Esophagus muscularis mucosa (tissue), 4 donors: Measurements from ENCODE around the gene HECTD2. TPM values are rescaled to one million over a fixed set of nuclear protein-coding genes. Genes with fewer than 3 reads are reported as not detected.
"Not testable (repeated sequence)": the region's sequence is repeated elsewhere in the genome, so short reads cannot be mapped to it uniquely, and the experiment has no call there.

ENCODE experiments used
- DNase-seq: peaks from one replicate; pipeline ENCODE4 v3.0.0-alpha.2; 2017; ENCODE audit errors: extremely low spot score
- H3K27ac ChIP-seq, 4 donors: fragments of 200-600 bp; sonication (generic); replicated peaks in 1 of 4; 1 replicate in 3 of 4; 2 replicates in 1 of 4; pipeline ENCODE4 v1.5.1; 2016 to 2019; ENCODE audit warnings: mild to moderate bottlenecking in 1 of 4
- H3K27me3 ChIP-seq, 4 donors: fragments of 200-600 bp; sonication (generic); one replicate each; pipeline versions ENCODE4 v1.5.1 to v1.6.0; 2016 to 2019
- H3K36me3 ChIP-seq, 4 donors: fragments of 200-600 bp; sonication (generic); one replicate each; pipeline ENCODE4 v1.5.1; 2016 to 2019
- H3K4me1 ChIP-seq, 4 donors: fragments of 200-600 bp; sonication (generic); one replicate each; pipeline ENCODE4 v1.5.1; 2016 to 2019
- H3K4me3 ChIP-seq, 4 donors: fragments of 200-600 bp; sonication (generic); 1 replicate in 2 of 4; 2 replicates in 2 of 4; pipeline ENCODE4 v1.5.1; 2016 to 2019; ENCODE audit warnings: mild to moderate bottlenecking in 4 of 4, moderate library complexity in 1 of 4
- H3K9me3 ChIP-seq, 4 donors: fragments of 200-600 bp; sonication (generic); 1 replicate in 3 of 4; 2 replicates in 1 of 4; pipeline ENCODE4 v1.5.1; 2016 to 2019
- EP300 ChIP-seq: sonication (generic); formaldehyde crosslinking; IDR thresholded peaks from one replicate; pipeline ENCODE4 v1.6.1; 2017; ENCODE audit warnings: antibody characterized with exemption
- POLR2A ChIP-seq: fragments of 450-650 bp; IDR thresholded peaks from one replicate; pipeline ENCODE4 v1.6.1; 2017; ENCODE audit warnings: antibody characterized with exemption, moderate library complexity, mild to moderate bottlenecking, low read depth
- POLR2AphosphoS5 ChIP-seq, 2 donors: sonication (generic); formaldehyde crosslinking; IDR thresholded peaks; one replicate each; pipeline ENCODE4 v1.6.1; 2017; ENCODE audit warnings: antibody characterized with exemption in 2 of 2
- WGBS: methylation state at CpG from one replicate; pipeline ENCODE4 v1.1.5; 2018; 5-methylcytosine and 5-hydroxymethylcytosine counted together
- intact Hi-C: fragments of 100-400 bp; cut with DNase I; formaldehyde crosslinking; loops from one replicate; pipeline ENCODE4 v1.15.1; 2023
- total RNA-seq, 4 donors: library from RNA; depleted of rRNA; stranded (reverse); fragments of >200 nt; gene quantifications; one replicate each; pipeline versions ENCODE4 v1.1.0 to v1.2.1, GENCODE V29; 2016
- TF ChIP-seq, protein P1 (sequence below), 3 experiments: fragments of 200-600 bp in 2 of 3; fragments of 450-650 bp in 1 of 3; sonication (generic) in 2 of 3; IDR thresholded peaks; one replicate each; pipeline ENCODE4 v1.5.1; 2017 to 2019; ENCODE audit warnings: antibody characterized with exemption in 3 of 3, mild to moderate bottlenecking in 2 of 3, moderate library complexity in 1 of 3

Gene HECTD2, protein sequence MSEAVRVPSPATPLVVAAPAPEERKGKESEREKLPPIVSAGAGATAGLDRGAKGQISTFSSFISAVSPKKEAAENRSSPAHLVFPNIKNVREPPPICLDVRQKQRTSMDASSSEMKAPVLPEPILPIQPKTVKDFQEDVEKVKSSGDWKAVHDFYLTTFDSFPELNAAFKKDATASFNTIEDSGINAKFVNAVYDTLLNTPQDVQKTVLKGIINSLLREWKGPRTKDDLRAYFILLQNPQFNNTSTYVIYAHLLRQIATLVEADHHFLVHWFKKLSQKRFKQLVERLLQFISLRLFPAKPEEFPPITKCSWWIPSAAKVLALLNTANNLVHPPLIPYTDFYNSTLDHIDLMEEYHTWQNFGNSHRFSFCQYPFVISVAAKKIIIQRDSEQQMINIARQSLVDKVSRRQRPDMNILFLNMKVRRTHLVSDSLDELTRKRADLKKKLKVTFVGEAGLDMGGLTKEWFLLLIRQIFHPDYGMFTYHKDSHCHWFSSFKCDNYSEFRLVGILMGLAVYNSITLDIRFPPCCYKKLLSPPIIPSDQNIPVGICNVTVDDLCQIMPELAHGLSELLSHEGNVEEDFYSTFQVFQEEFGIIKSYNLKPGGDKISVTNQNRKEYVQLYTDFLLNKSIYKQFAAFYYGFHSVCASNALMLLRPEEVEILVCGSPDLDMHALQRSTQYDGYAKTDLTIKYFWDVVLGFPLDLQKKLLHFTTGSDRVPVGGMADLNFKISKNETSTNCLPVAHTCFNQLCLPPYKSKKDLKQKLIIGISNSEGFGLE
- 10 to 100 TPM; 18.2 to 29.5 (median 21.5) TPM for total RNA-seq

DNA sequence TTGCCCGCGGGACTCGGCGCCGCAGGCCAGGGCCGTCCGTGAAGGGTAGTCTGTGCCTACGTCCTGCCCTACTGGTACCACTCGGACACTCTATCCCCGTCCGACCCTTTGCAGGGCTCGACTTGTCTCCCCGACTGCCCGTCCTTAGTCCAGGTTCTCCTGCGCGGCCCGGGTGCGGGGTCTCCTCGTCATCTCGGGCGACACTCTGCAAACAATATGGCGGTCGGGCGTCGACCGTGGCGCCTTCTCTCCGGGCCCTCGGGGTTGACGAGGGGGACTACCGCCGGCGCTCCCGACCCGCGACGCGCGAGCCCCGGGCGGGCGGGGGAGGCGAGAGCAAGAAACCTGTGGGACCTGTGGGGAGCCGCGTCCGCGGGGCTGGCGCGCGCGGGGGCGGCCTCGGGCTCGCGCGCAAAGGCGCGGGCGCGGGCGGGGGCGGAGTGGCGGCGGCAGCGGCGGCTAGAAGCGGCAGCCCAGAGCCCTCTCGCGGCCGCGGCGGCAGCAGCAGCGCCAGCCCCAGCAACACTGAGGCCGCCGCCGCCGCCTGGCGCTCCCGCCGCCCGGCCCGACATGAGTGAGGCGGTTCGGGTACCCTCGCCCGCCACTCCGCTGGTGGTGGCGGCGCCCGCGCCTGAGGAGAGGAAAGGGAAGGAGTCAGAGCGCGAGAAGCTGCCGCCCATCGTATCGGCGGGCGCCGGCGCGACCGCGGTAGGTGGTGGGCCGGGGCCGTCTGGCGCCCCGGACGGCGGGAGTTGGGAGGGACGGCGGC, at the start of gene HECTD2:
Gene HECTD2 (plus strand): TSS at position 476 of the 769 bp plus-strand sequence. CDS start 95 bp downstream, at position 571.
- Histone ChIP-seq H3K9me3 (no peaks in the 10 kb centered on the region), H3K27ac (peak within 1 kb of the TSS; percentile 99 to 100 (median 99)), H3K4me3 (peak within 1 kb of the TSS; percentile 88 to 97 (median 92)), H3K4me1 (peaks cover 10 to 50% (median 41%) of the 10 kb centered on the region in 4 donors), H3K27me3 (no peaks in the 10 kb centered on the region), H3K36me3 (no peaks in the 10 kb centered on the region)
- 0% methylated on average over 5 of the region's 111 CpGs for WGBS
- no peak for DNase-seq
- TF ChIP-seq, protein P1, sequence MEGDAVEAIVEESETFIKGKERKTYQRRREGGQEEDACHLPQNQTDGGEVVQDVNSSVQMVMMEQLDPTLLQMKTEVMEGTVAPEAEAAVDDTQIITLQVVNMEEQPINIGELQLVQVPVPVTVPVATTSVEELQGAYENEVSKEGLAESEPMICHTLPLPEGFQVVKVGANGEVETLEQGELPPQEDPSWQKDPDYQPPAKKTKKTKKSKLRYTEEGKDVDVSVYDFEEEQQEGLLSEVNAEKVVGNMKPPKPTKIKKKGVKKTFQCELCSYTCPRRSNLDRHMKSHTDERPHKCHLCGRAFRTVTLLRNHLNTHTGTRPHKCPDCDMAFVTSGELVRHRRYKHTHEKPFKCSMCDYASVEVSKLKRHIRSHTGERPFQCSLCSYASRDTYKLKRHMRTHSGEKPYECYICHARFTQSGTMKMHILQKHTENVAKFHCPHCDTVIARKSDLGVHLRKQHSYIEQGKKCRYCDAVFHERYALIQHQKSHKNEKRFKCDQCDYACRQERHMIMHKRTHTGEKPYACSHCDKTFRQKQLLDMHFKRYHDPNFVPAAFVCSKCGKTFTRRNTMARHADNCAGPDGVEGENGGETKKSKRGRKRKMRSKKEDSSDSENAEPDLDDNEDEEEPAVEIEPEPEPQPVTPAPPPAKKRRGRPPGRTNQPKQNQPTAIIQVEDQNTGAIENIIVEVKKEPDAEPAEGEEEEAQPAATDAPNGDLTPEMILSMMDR (IDR thresholded peaks at IDR 0.05) = peak; percentile 46 to 62 (median 53)
- TF ChIP-seq EP300 (no peak), POLR2A (no peak), POLR2AphosphoS5 (IDR thresholded peaks at IDR 0.05) (no peak)
- intact Hi-C loops = loop anchor here (5.0 kb wide), 1 partner anchor 113 kb away; no protein-coding TSS in a partner anchor

DNA sequence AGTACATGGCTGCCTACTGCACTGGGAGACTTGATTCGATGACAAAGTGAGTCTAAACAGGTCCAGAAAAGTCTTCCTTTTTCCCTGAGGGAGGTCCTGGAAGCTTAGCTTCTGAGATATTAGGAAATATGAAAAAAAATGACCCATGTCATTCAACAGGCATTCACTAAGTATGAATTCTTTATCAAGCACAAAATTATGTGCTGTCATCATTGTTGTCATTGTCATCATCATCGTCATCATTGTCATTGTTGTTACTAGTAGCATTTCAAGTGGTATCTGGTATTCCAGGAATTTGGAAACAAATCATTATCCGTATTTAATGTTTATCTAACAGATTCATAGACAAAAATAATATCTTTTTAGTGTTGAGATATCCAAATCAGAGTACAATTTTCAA, 49.7 kb upstream of the HECTD2 start:
- no peak overlapping the region for H3K4me3 ChIP-seq
- no peak for DNase-seq
- no peaks in the 10 kb centered on the region for H3K4me1 ChIP-seq
- intact Hi-C loops = no loop called here
- TF ChIP-seq, protein P1 (IDR thresholded peaks at IDR 0.05) = no peak
- TF ChIP-seq EP300 (no peak), POLR2AphosphoS5 (IDR thresholded peaks at IDR 0.05) (no peak), POLR2A (no peak)
- H3K9me3 ChIP-seq = peaks cover 0 to 10% (median 0%) of the 10 kb centered on the region in 4 donors
- H3K27ac ChIP-seq = no peak overlapping the region
- 65% methylated on average over 3 of the region's 3 CpGs for WGBS
- no peaks in the 10 kb centered on the region for H3K27me3 ChIP-seq
- no peaks in the 10 kb centered on the region for H3K36me3 ChIP-seq

DNA sequence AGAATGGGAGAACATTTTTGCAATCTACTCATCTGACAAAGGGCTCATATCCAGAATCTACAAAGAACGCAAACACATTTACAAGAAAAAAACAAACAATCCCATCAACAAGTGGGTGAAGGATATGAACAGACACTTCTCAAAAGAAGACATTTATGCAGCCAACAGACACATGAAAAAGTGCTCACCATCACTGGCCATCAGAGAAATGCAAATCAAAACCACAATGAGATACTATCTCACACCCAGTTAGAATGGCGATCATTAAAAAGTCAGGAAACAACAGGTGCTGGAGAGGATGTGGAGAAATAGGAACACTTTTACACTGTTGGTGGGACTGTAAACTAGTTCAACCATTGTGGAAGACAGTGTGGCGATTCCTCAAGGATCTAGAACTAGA, 44.6 kb upstream of the HECTD2 start:
- WGBS = 96% methylated on average over 2 of the region's 3 CpGs

DNA sequence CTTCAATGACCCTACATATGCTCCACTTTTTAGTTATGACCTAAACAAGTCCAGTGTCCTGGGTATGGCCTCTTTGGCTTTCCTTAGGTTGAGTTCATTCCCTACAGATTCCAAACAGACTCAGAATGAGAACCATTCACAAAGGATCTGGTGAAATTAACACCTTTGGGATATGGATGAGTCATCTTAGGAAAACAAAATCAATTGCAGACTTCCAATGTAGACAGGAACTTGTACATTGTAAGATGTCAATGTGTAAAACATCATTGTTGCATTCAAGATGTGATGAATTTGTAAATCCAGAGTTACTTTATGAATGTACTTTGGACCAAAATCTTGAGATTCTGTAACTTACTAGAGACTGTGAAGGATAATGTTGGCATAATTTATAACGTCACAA, 43.4 kb upstream of the HECTD2 start:
- no peak for DNase-seq
- intact Hi-C loops = no loop called here
- WGBS = 88% methylated on average over 1 of the region's 1 CpG
- Histone ChIP-seq H3K36me3 (no peaks in the 10 kb centered on the region), H3K27me3 (no peaks in the 10 kb centered on the region), H3K9me3 (peaks cover 0 to 10% (median 0%) of the 10 kb centered on the region in 4 donors), H3K4me3 (no peak overlapping the region), H3K27ac (no peak overlapping the region), H3K4me1 (no peaks in the 10 kb centered on the region)
- TF ChIP-seq EP300 (no peak), POLR2AphosphoS5 (IDR thresholded peaks at IDR 0.05) (no peak), POLR2A (no peak)
- TF ChIP-seq, protein P1 (IDR thresholded peaks at IDR 0.05) = no peak

More for the DNA sequence above, 44.6 kb upstream of the HECTD2 start:
- DNase-seq, H3K4me3 ChIP-seq, H3K4me1 ChIP-seq, H3K36me3 ChIP-seq, H3K27me3 ChIP-seq, H3K27ac ChIP-seq, intact Hi-C loops: not testable (repeated sequence)
- H3K9me3 ChIP-seq = peaks cover 0 to 10% (median 0%) of the 10 kb centered on the region in 4 donors
